Sigmoid colon (tissue), 7 donors: ENCODE data around the gene CFAP61. TPM values are rescaled to one million over a fixed set of nuclear protein-coding genes. Genes with fewer than 3 reads are reported as not detected.

Experiments used
- DNase-seq: peaks from one replicate; pipeline ENCODE4 v3.0.0-alpha.2; 2019
- H3K27ac ChIP-seq, 4 donors: fragments of 200-600 bp; sonication (generic); one replicate each; pipeline ENCODE4 v1.5.1; 2016 to 2019; ENCODE audit warnings: mild to moderate bottlenecking in 1 of 4
- H3K27me3 ChIP-seq, 3 donors: fragments of 200-600 bp; sonication (generic); one replicate each; pipeline ENCODE4 v1.5.1; 2019; ENCODE audit warnings: mild to moderate bottlenecking in 1 of 3
- H3K36me3 ChIP-seq, 4 donors: fragments of 200-600 bp; sonication (generic); one replicate each; pipeline ENCODE4 v1.5.1; 2016 to 2019
- H3K4me1 ChIP-seq, 4 donors: fragments of 200-600 bp; sonication (generic); one replicate each; pipeline ENCODE4 v1.5.1; 2017 to 2019
- H3K4me3 ChIP-seq, 4 donors: fragments of 200-600 bp; sonication (generic); one replicate each; pipeline ENCODE4 v1.5.1; 2017 to 2019; ENCODE audit warnings: mild to moderate bottlenecking in 2 of 4, moderate library complexity in 1 of 4
- H3K9me3 ChIP-seq, 4 donors: fragments of 200-600 bp in 3 of 4; sonication (generic) in 3 of 4; one replicate each; pipeline versions ENCODE4 v1.5.1 to v1.6.1; 2013 to 2019
- EP300 ChIP-seq, 4 donors: sonication (generic); formaldehyde crosslinking; IDR thresholded peaks; one replicate each; pipeline ENCODE4 v1.6.1; 2017; ENCODE audit warnings: antibody characterized with exemption in 4 of 4
- POLR2A ChIP-seq, 2 donors: fragments of 450-650 bp; IDR thresholded peaks; one replicate each; pipeline ENCODE4 v1.6.1; 2016; ENCODE audit warnings: antibody characterized with exemption in 2 of 2, mild to moderate bottlenecking in 2 of 2, moderate library complexity in 2 of 2
- POLR2AphosphoS5 ChIP-seq, 4 donors: sonication (generic); formaldehyde crosslinking; IDR thresholded peaks; one replicate each; pipeline ENCODE4 v1.6.1; 2017; ENCODE audit warnings: antibody characterized with exemption in 4 of 4
- WGBS, 2 donors: extraction: QIAGEN DNeasy Blood & Tissue Kit; methylation state at CpG; one replicate each; pipeline ENCODE4 v1.1.7; 2013; 5-methylcytosine and 5-hydroxymethylcytosine counted together
- intact Hi-C: fragments of 100-400 bp; cut with DNase I; formaldehyde crosslinking; loops from one replicate; pipeline ENCODE4 v1.15.1; 2023
- polyA plus RNA-seq, 3 donors: library from polyadenylated mRNA; stranded (reverse); fragments of 200-250 nt; gene quantifications; one replicate each; pipeline ENCODE4 v1.2.3, GENCODE V29; 2013
- total RNA-seq, 4 donors: library from RNA; depleted of rRNA; stranded (reverse); fragments of >200 nt; gene quantifications; one replicate each; pipeline ENCODE4 v1.1.0, GENCODE V29; 2016
- TF ChIP-seq, protein P1 (sequence below), 4 experiments: fragments of 450-650 bp in 3 of 4; fragments of 200-600 bp in 1 of 4; IDR thresholded peaks; one replicate each; pipeline ENCODE4 v1.5.1; 2016 to 2019; ENCODE audit warnings: antibody characterized with exemption in 4 of 4, mild to moderate bottlenecking in 3 of 4, moderate library complexity in 2 of 4
- donor health status: healthy with polysubstance abuse.
- donor health status: Bipolar disorder and iron deficiency.
- donor health status: healthy.

Gene CFAP61
- total and polyA plus RNA-seq, 7 donors: 0.15 to 2.0 (median 0.44) TPM; not detected in 3

DNA sequence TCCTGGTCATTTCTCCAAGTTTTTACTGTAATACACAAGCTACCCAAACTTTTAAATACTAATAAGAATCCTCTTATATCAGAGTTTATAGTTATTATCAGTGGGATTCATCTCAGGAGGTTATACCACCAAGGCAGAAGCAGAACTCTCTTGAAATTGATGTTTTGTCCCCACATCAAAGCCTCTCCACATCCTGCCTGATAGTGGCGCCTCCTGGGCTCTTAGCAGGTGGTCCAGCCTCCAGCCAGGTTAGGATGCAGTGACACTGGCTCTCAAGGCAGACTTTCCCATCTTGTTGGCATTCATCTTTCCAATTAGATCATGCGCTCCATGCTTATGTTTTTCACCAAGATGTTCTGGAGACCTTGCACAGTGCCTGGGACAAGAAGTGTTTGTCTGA, 233.7 kb downstream of the CFAP61 start:
- intact Hi-C loops: no loop called here
- Histone ChIP-seq H3K27me3 (no peaks in the 10 kb centered on the region), H3K4me3 (no peak overlapping the region), H3K9me3 (no peaks in the 10 kb centered on the region), H3K4me1 (no peaks in the 10 kb centered on the region), H3K36me3 (no peaks in the 10 kb centered on the region), H3K27ac (no peak overlapping the region)
- WGBS, 2 donors: 72 to 75% methylated on average over 2 of the region's 2 CpGs
- no peak for TF ChIP-seq POLR2A (IDR thresholded peaks at IDR 0.05)
- no peak for TF ChIP-seq POLR2AphosphoS5 (IDR thresholded peaks at IDR 0.05)
- TF ChIP-seq, protein P1, sequence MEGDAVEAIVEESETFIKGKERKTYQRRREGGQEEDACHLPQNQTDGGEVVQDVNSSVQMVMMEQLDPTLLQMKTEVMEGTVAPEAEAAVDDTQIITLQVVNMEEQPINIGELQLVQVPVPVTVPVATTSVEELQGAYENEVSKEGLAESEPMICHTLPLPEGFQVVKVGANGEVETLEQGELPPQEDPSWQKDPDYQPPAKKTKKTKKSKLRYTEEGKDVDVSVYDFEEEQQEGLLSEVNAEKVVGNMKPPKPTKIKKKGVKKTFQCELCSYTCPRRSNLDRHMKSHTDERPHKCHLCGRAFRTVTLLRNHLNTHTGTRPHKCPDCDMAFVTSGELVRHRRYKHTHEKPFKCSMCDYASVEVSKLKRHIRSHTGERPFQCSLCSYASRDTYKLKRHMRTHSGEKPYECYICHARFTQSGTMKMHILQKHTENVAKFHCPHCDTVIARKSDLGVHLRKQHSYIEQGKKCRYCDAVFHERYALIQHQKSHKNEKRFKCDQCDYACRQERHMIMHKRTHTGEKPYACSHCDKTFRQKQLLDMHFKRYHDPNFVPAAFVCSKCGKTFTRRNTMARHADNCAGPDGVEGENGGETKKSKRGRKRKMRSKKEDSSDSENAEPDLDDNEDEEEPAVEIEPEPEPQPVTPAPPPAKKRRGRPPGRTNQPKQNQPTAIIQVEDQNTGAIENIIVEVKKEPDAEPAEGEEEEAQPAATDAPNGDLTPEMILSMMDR (IDR thresholded peaks at IDR 0.05): no peak
- TF ChIP-seq EP300 (IDR thresholded peaks at IDR 0.05): no peak
- DNase-seq: no peak

DNA sequence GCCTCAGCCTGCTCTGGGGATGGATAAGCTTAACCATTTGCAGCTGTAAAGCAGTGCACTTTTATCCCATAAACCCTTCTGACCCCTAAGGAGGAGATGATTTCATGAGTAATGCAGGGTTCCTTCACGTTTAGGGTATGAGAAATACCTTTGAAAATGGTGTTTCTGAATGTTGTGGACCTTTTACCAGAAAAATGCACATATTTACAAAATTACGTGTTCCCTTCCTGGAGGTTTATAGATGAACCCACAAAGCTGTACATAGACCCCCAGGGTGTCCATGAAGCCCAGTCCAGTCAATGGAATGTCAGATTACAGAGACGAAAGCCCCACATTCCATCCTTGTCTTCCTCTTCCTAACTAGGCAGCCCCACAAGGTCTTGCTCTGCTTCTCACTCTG, 237.0 kb downstream of the CFAP61 start:
- TF ChIP-seq POLR2A (IDR thresholded peaks at IDR 0.05) (no peak), POLR2AphosphoS5 (IDR thresholded peaks at IDR 0.05) (no peak), EP300 (IDR thresholded peaks at IDR 0.05) (no peak)
- TF ChIP-seq, protein P1 (IDR thresholded peaks at IDR 0.05): no peak
- no peak for DNase-seq
- intact Hi-C loops: no loop called here
- H3K4me3 ChIP-seq: no peak overlapping the region
- H3K27me3 ChIP-seq: no peaks in the 10 kb centered on the region
- H3K36me3 ChIP-seq: no peaks in the 10 kb centered on the region
- H3K27ac ChIP-seq: no peak overlapping the region
- no peaks in the 10 kb centered on the region for H3K4me1 ChIP-seq
- WGBS, 2 donors: 67 to 82% methylated on average over 3 of the region's 3 CpGs
- H3K9me3 ChIP-seq: no peaks in the 10 kb centered on the region

DNA sequence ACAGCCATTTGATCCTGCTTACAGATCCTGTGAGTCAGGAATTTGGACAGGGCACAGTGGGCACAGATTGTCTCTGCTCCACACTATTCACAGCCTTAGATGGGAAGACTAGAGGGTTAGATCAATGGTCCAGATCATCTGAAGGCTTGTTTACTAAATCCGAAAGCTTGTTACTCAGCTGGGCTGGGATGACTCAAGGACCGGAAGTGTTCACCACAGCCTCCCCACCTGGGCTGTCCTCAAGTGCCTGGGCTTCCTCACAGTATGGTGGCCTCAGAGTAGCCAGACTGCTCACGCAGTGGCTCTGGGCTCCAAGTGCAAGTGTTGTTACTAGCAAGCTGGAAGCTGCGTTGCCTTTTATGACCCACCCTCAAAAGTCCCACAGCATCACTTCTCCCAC, 240.1 kb downstream of the CFAP61 start:
- no peak for DNase-seq
- intact Hi-C loops: no loop called here
- Histone ChIP-seq H3K4me1 (no peaks in the 10 kb centered on the region), H3K4me3 (no peak overlapping the region), H3K36me3 (no peaks in the 10 kb centered on the region), H3K27me3 (no peaks in the 10 kb centered on the region), H3K9me3 (no peaks in the 10 kb centered on the region), H3K27ac (no peak overlapping the region)
- TF ChIP-seq EP300 (IDR thresholded peaks at IDR 0.05) (no peak), POLR2AphosphoS5 (IDR thresholded peaks at IDR 0.05) (no peak), POLR2A (IDR thresholded peaks at IDR 0.05) (no peak)
- TF ChIP-seq, protein P1 (IDR thresholded peaks at IDR 0.05): no peak
- WGBS, 2 donors: 87 to 93% methylated on average over 4 of the region's 4 CpGs

DNA sequence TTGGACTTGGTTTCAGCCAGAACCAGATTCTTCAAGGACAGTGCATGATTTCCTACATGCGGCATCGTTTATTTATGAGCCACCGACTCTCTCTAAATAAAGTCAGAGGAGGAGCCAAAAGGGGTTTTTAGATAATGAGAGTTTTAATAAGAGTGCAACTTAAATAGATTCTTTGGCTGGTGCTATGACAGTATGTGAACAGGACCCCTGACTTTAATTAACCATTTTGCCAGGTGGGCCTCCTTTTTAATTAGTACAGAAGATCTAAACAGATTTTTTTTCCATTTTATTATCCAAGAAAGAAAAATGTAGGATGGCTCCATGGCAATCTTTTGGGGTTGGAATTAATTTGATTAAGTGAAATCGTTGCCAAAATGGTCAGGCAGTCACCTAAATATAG, 240.8 kb downstream of the CFAP61 start:
- no peak for DNase-seq
- Histone ChIP-seq H3K36me3 (no peaks in the 10 kb centered on the region), H3K27me3 (no peaks in the 10 kb centered on the region), H3K27ac (no peak overlapping the region), H3K4me3 (no peak overlapping the region), H3K4me1 (no peaks in the 10 kb centered on the region), H3K9me3 (no peaks in the 10 kb centered on the region)
- no peak for TF ChIP-seq POLR2AphosphoS5 (IDR thresholded peaks at IDR 0.05)
- TF ChIP-seq, protein P1 (IDR thresholded peaks at IDR 0.05): no peak
- intact Hi-C loops: no loop called here
- 74 to 83% methylated on average over 4 of the region's 4 CpGs for WGBS, 2 donors

DNA sequence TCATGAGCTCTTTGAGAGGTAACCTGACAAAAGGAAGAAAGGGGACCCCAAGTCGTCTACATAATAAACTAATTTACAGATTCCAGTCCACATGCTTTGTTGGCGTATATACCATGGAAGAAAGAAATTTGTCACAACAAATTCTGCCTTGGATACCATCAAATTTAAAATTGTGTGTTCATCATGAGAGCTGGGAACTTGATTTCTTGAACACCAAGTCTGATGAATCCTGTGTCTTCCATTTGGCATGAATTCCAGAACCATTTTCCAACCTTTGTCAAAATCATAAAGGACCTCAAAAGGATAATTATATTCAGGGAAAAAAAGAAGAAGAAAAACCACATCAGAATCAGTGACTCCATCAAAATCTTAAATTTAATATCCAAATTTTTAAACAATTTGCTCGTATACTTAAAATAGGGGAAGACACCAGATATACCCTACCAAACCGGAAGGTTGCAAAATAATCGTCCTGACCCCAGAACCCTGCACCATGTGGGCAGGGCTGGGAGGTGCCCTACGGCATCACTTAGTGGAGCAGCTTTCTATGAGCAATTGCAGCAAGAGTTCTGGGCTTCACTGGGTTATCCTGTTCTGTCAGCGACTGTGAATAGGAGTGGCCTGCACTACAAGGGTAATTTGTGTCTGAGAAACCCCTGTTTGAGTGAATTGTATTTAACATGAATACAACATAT, 241.5 kb downstream of the CFAP61 start:
- Histone ChIP-seq H3K4me1 (no peaks in the 10 kb centered on the region), H3K36me3 (no peaks in the 10 kb centered on the region), H3K4me3 (no peak overlapping the region), H3K9me3 (no peaks in the 10 kb centered on the region), H3K27me3 (no peaks in the 10 kb centered on the region), H3K27ac (no peak overlapping the region)
- no peak for DNase-seq
- 82 to 87% methylated on average over 7 of the region's 7 CpGs for WGBS, 2 donors
- intact Hi-C loops: no loop called here
- TF ChIP-seq, protein P1 (IDR thresholded peaks at IDR 0.05): no peak
- no peak for TF ChIP-seq POLR2AphosphoS5 (IDR thresholded peaks at IDR 0.05)
- TF ChIP-seq EP300 (IDR thresholded peaks at IDR 0.05): no peak
- TF ChIP-seq POLR2A (IDR thresholded peaks at IDR 0.05): no peak
